Keratinocyte (primary cell): Measurements from ENCODE around the gene TNNT1. TPM values are rescaled to one million over a fixed set of nuclear protein-coding genes. Genes with fewer than 3 reads are reported as not detected.
"Not testable (repeated sequence)": the region's sequence is repeated elsewhere in the genome, so short reads cannot be mapped to it uniquely, and the experiment has no call there.

Experiments
- DNase-seq: peaks from one replicate; pipeline ENCODE4 v3.0.0-alpha.2; 2011; ENCODE audit warnings: low read depth, missing footprints, low spot score
- FAIRE-seq: peaks from 2 replicates; lab custom pipeline; 2011; peaks lifted over from hg19 to GRCh38; lab: Jason Lieb, UNC
- H2AFZ ChIP-seq: 2 replicates; pipeline ENCODE4 v1.6.0; 2012; ENCODE audit warnings: low read length, control low read depth, inconsistent platforms; ENCODE audit not compliant: control insufficient read depth
- H3K27ac ChIP-seq: 2 replicates; pipeline ENCODE4 v1.5.1; 2011; ENCODE audit warnings: low read length; ENCODE audit not compliant: control insufficient read depth, insufficient read depth
- H3K27me3 ChIP-seq: 3 replicates; pipeline ENCODE4 v1.6.0; 2011; ENCODE audit warnings: low read length; ENCODE audit not compliant: control insufficient read depth, insufficient read depth; ENCODE audit errors: extremely low read depth
- H3K36me3 ChIP-seq, 2 experiments: 2 replicates in 1 of 2; 3 replicates in 1 of 2; pipeline ENCODE4 v1.5.1; 2011; ENCODE audit warnings: low read length in 2 of 2, mild to moderate bottlenecking in 1 of 2; ENCODE audit not compliant: control insufficient read depth in 2 of 2, insufficient read depth in 2 of 2; ENCODE audit errors: extremely low read depth in 1 of 2
- H3K4me1 ChIP-seq: 3 replicates; pipeline ENCODE4 v1.5.1; 2011; ENCODE audit warnings: low read length; ENCODE audit not compliant: control insufficient read depth, insufficient read depth; ENCODE audit errors: extremely low read depth
- H3K4me2 ChIP-seq: 3 replicates; pipeline ENCODE4 v1.6.0; 2011; ENCODE audit warnings: low read depth, low read length; ENCODE audit not compliant: control insufficient read depth, insufficient read depth; ENCODE audit errors: extremely low read depth
- H3K4me3 ChIP-seq, 3 experiments: fragments of 200-600 bp in 1 of 3; sonication (generic) in 1 of 3; 2 replicates in 2 of 3; 3 replicates in 1 of 3; pipeline ENCODE4 v1.5.1; 2011 to 2016; ENCODE audit warnings: low read length in 3 of 3, mild to moderate bottlenecking in 3 of 3, control low read depth in 2 of 3, inconsistent platforms in 1 of 3, low read depth in 1 of 3, mixed read lengths in 1 of 3, mixed run types in 1 of 3, moderate library complexity in 1 of 3; ENCODE audit not compliant: control insufficient read depth in 2 of 3, insufficient read depth in 2 of 3; ENCODE audit errors: extremely low read depth in 1 of 3
- H3K79me2 ChIP-seq: 2 replicates; pipeline ENCODE4 v1.6.0; 2012; ENCODE audit warnings: low read length; ENCODE audit not compliant: control insufficient read depth, insufficient read depth
- H3K9ac ChIP-seq: 3 replicates; pipeline ENCODE4 v1.6.0; 2011; ENCODE audit warnings: low read length; ENCODE audit not compliant: control insufficient read depth, insufficient read depth; ENCODE audit errors: extremely low read depth
- H3K9me1 ChIP-seq: 3 replicates; pipeline ENCODE4 v1.6.0; 2011; ENCODE audit warnings: low read length; ENCODE audit not compliant: control insufficient read depth, insufficient read depth; ENCODE audit errors: extremely low read depth
- H3K9me3 ChIP-seq: 2 replicates; pipeline ENCODE4 v1.5.1; 2012; ENCODE audit warnings: low read depth, low read length; ENCODE audit not compliant: control insufficient read depth
- H4K20me1 ChIP-seq: 3 replicates; pipeline ENCODE4 v1.6.0; 2011; ENCODE audit warnings: low read length; ENCODE audit not compliant: control insufficient read depth, insufficient read depth; ENCODE audit errors: extremely low read depth
- CTCF ChIP-seq, 3 experiments: IDR thresholded peaks in 1 of 3; conservative IDR thresholded peaks in 1 of 3; optimal IDR thresholded peaks in 1 of 3; 2 replicates in 2 of 3; 3 replicates in 1 of 3; pipeline versions ENCODE3 to v1.5.1; 2011; ENCODE audit warnings: low read length in 3 of 3, mild to moderate bottlenecking in 3 of 3, moderate library complexity in 2 of 3, control low read depth in 1 of 3, inconsistent platforms in 1 of 3; ENCODE audit not compliant: insufficient read depth in 2 of 3; ENCODE audit errors: extremely low read depth in 1 of 3
- EZH2 ChIP-seq: IDR thresholded peaks from one replicate; pipeline ENCODE4 v1.6.1; 2012; ENCODE audit warnings: inconsistent platforms, mild to moderate bottlenecking, low read length, moderate library complexity
- dilution Hi-C: fragments of 300-500 bp; cut with MboI; formaldehyde crosslinking; loops from one replicate; pipeline ENCODE4 v1.7.0; 2020; ENCODE audit warnings: low sequenced_read_pairs; ENCODE audit not compliant: extremely low pct_ligation_motif_present
- polyA plus RNA-seq, 5 experiments: library from polyadenylated mRNA; depleted of rRNA in 3 of 5; stranded (reverse) in 3 of 5; stranded (forward) in 1 of 5; unstranded in 1 of 5; fragments of >200 nt; gene quantifications; 1 replicate in 1 of 5; 2 replicates in 3 of 5; 3 replicates in 1 of 5; pipeline versions ENCODE4 v1.2.1 to v1.2.3, GENCODE V29; 2011 to 2012; ENCODE audit warnings: missing spikeins in 2 of 5, low read depth in 1 of 5, low replicate concordance in 1 of 5

Gene TNNT1
- polyA plus RNA-seq, 1 donor (not counting 4 experiments of a cell fraction or from before 2014, with no cell fraction given), result 99.6 TPM

GRCh38 chr19:55172741-55173140 lies 23.7 kb upstream of the TNNT1 start:
- no peaks in the 10 kb centered on the region for H4K20me1 ChIP-seq
- H3K9ac ChIP-seq, result peak overlapping the region; percentile 43
- H3K79me2 ChIP-seq, result no peaks in the 10 kb centered on the region
- TF ChIP-seq EZH2 (no peak), CTCF (optimal IDR thresholded peaks at IDR 0.05 in 1 of 3, IDR thresholded peaks at IDR 0.05 in 1 of 3, conservative IDR thresholded peaks at IDR 0.05 in 1 of 3; ENCODE audit: extremely low read depth in 1 of 3, insufficient read depth in 2 of 3, low read length in 3 of 3) (peak; percentile 4 to 31 (median 28))
- H3K27ac ChIP-seq, result peak overlapping the region; percentile 37
- peaks cover 0 to 2% of the 10 kb centered on the region in 2 experiments for H3K36me3 ChIP-seq
- H3K27me3 ChIP-seq, result no peaks in the 10 kb centered on the region
- H3K9me3 ChIP-seq, result no peaks in the 10 kb centered on the region
- peak overlapping the region; percentile 34 for H2AFZ ChIP-seq
- FAIRE-seq (peak; percentile 82), DNase-seq (no peak)
- dilution Hi-C loops, result no loop called here
- no peaks in the 10 kb centered on the region for H3K9me1 ChIP-seq
- no peaks in the 10 kb centered on the region for H3K4me1 ChIP-seq
- H3K4me3 ChIP-seq, result peak overlapping the region; percentile 52 to 79 (median 78)
- peak overlapping the region; percentile 42 for H3K4me2 ChIP-seq

DNA sequence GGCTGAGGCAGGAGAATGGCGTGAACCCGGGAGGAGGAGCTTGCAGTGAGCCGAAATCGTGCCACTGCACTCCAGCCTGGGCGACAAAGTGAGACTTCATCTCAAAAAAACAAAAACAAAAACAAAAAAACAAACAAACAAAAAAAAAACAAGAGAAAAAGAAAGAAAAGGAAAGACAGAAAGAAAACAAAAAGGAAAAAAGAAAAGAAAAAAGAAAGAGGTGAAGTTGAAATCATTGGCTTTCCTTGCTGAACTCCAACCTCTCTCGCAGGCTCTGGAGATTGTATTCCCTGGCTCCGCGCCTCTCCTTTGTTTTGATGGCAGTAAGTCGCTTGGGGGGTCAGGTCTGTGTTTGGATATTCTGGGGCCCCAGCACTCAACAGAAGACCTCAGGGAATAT lies 23.3 kb upstream of the TNNT1 start:
- H3K4me1 ChIP-seq, H3K9me1 ChIP-seq, H3K9me3 ChIP-seq, H3K27ac ChIP-seq, DNase-seq, FAIRE-seq, H4K20me1 ChIP-seq, H3K79me2 ChIP-seq, H2AFZ ChIP-seq, dilution Hi-C loops, H3K36me3 ChIP-seq, H3K27me3 ChIP-seq: not testable (repeated sequence)
- H3K4me3 ChIP-seq, result peak overlapping the region; percentile 52 to 79 (median 78)
- peak overlapping the region; percentile 42 for H3K4me2 ChIP-seq
- H3K9ac ChIP-seq, result peak overlapping the region; percentile 43

DNA sequence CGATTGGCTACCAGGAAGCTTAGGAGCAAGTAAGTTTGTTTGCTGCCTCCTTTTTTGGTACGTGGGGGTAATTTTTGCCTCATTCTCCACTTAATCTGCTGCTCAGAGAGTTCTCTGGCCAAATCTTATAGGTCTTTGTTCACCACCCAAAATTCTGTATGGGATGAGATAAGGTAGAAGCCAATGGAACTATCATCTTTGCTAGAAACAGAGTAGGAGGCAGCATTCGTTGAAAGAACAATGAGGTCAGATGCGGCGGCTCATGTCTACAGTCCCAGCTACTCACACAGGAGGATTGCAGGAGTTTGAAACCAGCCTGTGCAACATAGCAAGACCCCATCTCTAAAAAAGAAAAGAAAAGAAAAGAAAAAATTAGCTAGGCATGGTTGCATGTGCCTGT lies 22.4 kb upstream of the TNNT1 start:
- dilution Hi-C loops, result no loop called here
- no peak overlapping the region for H3K4me3 ChIP-seq
- no peaks in the 10 kb centered on the region for H4K20me1 ChIP-seq
- TF ChIP-seq CTCF (optimal IDR thresholded peaks at IDR 0.05 in 1 of 3, IDR thresholded peaks at IDR 0.05 in 1 of 3, conservative IDR thresholded peaks at IDR 0.05 in 1 of 3; ENCODE audit: extremely low read depth in 1 of 3, insufficient read depth in 2 of 3, low read length in 3 of 3) (no peak), EZH2 (no peak)
- no peaks in the 10 kb centered on the region for H3K9me1 ChIP-seq
- H3K4me2 ChIP-seq, result no peak overlapping the region
- no peak for FAIRE-seq
- peaks cover 10% of the 10 kb centered on the region for H3K4me1 ChIP-seq
- H3K9ac ChIP-seq, result no peak overlapping the region
- H3K27me3 ChIP-seq, result no peaks in the 10 kb centered on the region
- no peaks in the 10 kb centered on the region for H3K79me2 ChIP-seq
- no peak for DNase-seq
- no peaks in the 10 kb centered on the region for H3K9me3 ChIP-seq
- H2AFZ ChIP-seq, result no peak overlapping the region
- H3K36me3 ChIP-seq, result peaks cover 0 to 2% of the 10 kb centered on the region in 2 experiments
- no peak overlapping the region for H3K27ac ChIP-seq
